22Rv1 (cell line): Measurements from ENCODE around the gene NEURL1B.

Source experiments
- H3K27ac ChIP-seq: fragments of 450-650 bp; 2 replicates; pipeline ENCODE4 v1.5.1; 2017
- CTCF ChIP-seq: fragments of 450-650 bp; IDR thresholded peaks from 2 replicates; pipeline ENCODE4 v1.5.1; 2017; ENCODE audit warnings: mild to moderate bottlenecking
- ZFX ChIP-seq: fragments of 450-650 bp; IDR thresholded peaks from 2 replicates; pipeline ENCODE4 v1.6.1; 2017; ENCODE audit warnings: antibody characterized with exemption, borderline replicate concordance

The NEURL1B gene

GRCh38 chr5:172733131-172733973 is 92.3 kb downstream of the NEURL1B start:
- H3K27ac ChIP-seq, result no peak overlapping the region
- TF ChIP-seq CTCF (no peak), ZFX (no peak)

- H3K27ac ChIP-seq, result no peak overlapping the region
- TF ChIP-seq CTCF (no peak), ZFX (no peak)
Observed at GRCh38 chr5:172733974-172734346, 92.9 kb downstream of the NEURL1B start.

GRCh38 chr5:172735141-172735831 is 94.2 kb downstream of the NEURL1B start:
- no peak for TF ChIP-seq CTCF
- no peak for TF ChIP-seq ZFX
- H3K27ac ChIP-seq, result no peak overlapping the region

- TF ChIP-seq ZFX (no peak), CTCF (no peak)
Observed at GRCh38 chr5:172736508-172737135, 95.6 kb downstream of the NEURL1B start.

GRCh38 chr5:172739375-172739774 is 98.3 kb downstream of the NEURL1B start:
- H3K27ac ChIP-seq, result no peak overlapping the region
- TF ChIP-seq ZFX, result no peak
- TF ChIP-seq CTCF, result no peak

More at GRCh38 chr5:172736508-172737135, 95.6 kb downstream of the NEURL1B start:
- no peak overlapping the region for H3K27ac ChIP-seq

- TF ChIP-seq CTCF, result no peak
- TF ChIP-seq ZFX, result no peak
Observed at GRCh38 chr5:172740428-172741205, 99.6 kb downstream of the NEURL1B start.

More at GRCh38 chr5:172740428-172741205, 99.6 kb downstream of the NEURL1B start:
- H3K27ac ChIP-seq, result no peak overlapping the region
